ENCODE data around the gene VEZT.

VEZT gene

DNA sequence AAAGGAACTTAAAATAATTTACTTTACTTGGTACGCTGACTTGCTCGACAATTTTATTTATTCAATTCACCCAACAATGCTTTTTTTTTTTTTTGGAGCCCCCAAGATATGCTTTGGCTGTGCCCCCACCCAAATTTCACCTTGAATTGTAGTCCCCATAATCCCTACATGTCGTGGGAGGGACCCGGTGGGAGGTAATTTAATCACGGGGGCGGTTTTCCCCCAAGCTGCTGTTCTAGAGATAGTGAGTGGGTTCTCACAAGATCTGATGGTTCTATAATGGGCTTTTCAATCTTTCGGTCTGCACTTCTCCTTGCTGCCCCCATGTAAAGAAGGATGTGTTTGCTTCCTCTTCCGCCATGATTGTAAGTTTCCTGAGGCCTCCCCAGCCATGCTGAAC lies 10.7 kb upstream of the VEZT start:
- H3K27me3 ChIP-seq (ENCODE audit: control insufficient read depth, insufficient read depth, low read length): no peaks in the 10 kb centered on the region
- H3K4me1 ChIP-seq: no peaks in the 10 kb centered on the region

DNA sequence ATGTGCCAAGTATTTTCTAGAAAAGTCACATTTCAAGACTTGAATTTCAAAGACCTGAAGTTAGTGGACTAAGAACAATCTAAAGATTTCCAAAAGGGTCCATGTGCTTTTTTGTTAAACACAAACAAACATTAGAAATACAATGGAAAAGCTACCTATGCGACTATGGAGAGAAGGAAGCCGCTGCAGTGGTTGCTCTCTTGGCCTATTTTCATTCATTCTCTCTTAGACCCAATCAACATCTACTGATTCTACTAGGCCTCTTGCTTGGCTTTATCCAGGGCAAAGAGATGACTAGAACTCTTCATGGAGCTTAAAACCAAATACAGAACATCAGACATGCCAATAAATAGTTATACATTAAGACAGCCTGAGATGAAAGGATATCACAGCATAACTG lies 10.2 kb upstream of the VEZT start:
- H3K4me3 ChIP-seq (ENCODE audit: low read depth, low read length): no peak overlapping the region
- H2AFZ ChIP-seq: no peak overlapping the region
- H3K4me2 ChIP-seq (ENCODE audit: low read length): no peak overlapping the region
- H3K9ac ChIP-seq: no peak overlapping the region
- no peaks in the 10 kb centered on the region for H3K27me3 ChIP-seq (ENCODE audit: control insufficient read depth, insufficient read depth, low read length)
- no peak overlapping the region for H3K27ac ChIP-seq
- TF ChIP-seq, protein P1, sequence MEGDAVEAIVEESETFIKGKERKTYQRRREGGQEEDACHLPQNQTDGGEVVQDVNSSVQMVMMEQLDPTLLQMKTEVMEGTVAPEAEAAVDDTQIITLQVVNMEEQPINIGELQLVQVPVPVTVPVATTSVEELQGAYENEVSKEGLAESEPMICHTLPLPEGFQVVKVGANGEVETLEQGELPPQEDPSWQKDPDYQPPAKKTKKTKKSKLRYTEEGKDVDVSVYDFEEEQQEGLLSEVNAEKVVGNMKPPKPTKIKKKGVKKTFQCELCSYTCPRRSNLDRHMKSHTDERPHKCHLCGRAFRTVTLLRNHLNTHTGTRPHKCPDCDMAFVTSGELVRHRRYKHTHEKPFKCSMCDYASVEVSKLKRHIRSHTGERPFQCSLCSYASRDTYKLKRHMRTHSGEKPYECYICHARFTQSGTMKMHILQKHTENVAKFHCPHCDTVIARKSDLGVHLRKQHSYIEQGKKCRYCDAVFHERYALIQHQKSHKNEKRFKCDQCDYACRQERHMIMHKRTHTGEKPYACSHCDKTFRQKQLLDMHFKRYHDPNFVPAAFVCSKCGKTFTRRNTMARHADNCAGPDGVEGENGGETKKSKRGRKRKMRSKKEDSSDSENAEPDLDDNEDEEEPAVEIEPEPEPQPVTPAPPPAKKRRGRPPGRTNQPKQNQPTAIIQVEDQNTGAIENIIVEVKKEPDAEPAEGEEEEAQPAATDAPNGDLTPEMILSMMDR (IDR thresholded peaks at IDR 0.05): no peak
- H3K4me1 ChIP-seq: no peaks in the 10 kb centered on the region
- no peaks in the 10 kb centered on the region for H3K36me3 ChIP-seq (ENCODE audit: control insufficient read depth, insufficient read depth, low read length)
- no peaks in the 10 kb centered on the region for H3K9me3 ChIP-seq (ENCODE audit: control insufficient read depth, low read length)
- no peaks in the 10 kb centered on the region for H3K79me2 ChIP-seq

More for the DNA sequence above, 10.7 kb upstream of the VEZT start:
- Histone ChIP-seq H2AFZ (no peak overlapping the region), H3K36me3 (ENCODE audit: control insufficient read depth, insufficient read depth, low read length) (no peaks in the 10 kb centered on the region), H3K9me3 (ENCODE audit: control insufficient read depth, low read length) (no peaks in the 10 kb centered on the region), H3K4me2 (ENCODE audit: low read length) (no peak overlapping the region), H3K4me3 (ENCODE audit: low read depth, low read length) (no peak overlapping the region), H3K9ac (no peak overlapping the region), H3K27ac (no peak overlapping the region), H3K79me2 (no peaks in the 10 kb centered on the region)
- TF ChIP-seq, protein P1 (IDR thresholded peaks at IDR 0.05): no peak

DNA sequence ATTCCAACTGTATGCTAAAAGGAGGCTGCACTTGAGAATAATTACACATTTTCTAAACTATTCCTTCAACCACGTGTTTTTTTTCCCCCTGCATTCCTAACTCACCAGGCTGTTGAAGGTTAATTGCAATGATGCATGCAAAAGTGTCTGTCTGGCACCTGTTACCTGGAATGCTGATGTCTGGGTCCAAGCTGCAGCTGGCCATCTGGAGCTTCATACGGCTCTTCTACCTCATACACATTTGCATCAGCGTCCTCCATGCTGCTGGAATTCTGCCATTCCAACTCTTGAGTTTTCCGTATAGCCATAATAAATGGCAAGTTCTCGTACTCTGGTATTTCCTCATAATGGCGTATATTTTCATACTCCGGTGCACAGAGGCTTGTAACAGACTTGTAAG lies 8.9 kb upstream of the VEZT start:
- H3K79me2 ChIP-seq: no peaks in the 10 kb centered on the region
- no peaks in the 10 kb centered on the region for H3K4me1 ChIP-seq
- TF ChIP-seq, protein P1 (IDR thresholded peaks at IDR 0.05): no peak
- H3K4me2 ChIP-seq (ENCODE audit: low read length): no peak overlapping the region
- no peak overlapping the region for H2AFZ ChIP-seq
- H3K9ac ChIP-seq: no peak overlapping the region
- no peaks in the 10 kb centered on the region for H3K27me3 ChIP-seq (ENCODE audit: control insufficient read depth, insufficient read depth, low read length)
- H3K27ac ChIP-seq: no peak overlapping the region
- no peak overlapping the region for H3K4me3 ChIP-seq (ENCODE audit: low read depth, low read length)
- H3K9me3 ChIP-seq (ENCODE audit: control insufficient read depth, low read length): no peaks in the 10 kb centered on the region
- no peaks in the 10 kb centered on the region for H3K36me3 ChIP-seq (ENCODE audit: control insufficient read depth, insufficient read depth, low read length)

DNA sequence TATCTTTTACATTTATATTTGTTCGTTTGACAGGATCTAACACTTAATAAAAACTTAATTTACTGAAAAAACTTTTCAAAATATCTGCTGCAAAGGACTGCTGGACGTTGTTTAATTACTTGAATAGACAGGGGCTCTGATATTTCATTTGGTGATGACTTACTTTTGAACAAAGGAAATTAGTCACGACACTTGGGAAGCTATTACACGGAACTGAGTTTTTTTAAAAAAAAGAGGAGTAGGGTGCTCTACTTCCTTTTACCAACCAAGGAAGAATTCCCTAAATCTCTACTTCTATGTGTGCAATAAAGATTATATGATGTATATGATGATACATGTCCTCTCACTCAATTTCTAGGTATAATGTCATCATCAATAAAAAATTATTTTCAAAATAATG lies 5.0 kb upstream of the VEZT start:
- TF ChIP-seq, protein P1 (IDR thresholded peaks at IDR 0.05): no peak

DNA sequence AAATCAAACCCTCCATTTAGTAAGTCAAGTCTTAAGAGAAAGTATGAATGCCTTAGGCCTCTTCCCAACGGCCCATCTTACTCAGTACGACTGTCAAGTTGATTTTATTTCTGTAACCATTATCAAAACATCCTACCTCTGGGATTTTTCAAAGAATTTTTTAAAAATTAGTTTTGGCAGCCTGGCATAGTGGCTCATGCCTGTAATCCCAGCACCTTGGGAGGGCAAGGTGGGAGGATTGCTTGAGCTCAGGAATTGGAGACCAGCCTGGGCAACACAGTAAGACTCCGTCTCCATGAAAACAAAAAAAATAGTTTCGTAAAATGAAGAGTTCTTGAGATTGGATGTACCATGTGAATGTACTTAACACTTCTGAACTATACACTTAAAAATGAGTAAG lies 4.5 kb upstream of the VEZT start:
- H3K27me3 ChIP-seq (ENCODE audit: control insufficient read depth, insufficient read depth, low read length): no peaks in the 10 kb centered on the region
- no peaks in the 10 kb centered on the region for H3K36me3 ChIP-seq (ENCODE audit: control insufficient read depth, insufficient read depth, low read length)
- H3K9ac ChIP-seq: no peak overlapping the region
- H2AFZ ChIP-seq: no peak overlapping the region
- no peaks in the 10 kb centered on the region for H3K9me3 ChIP-seq (ENCODE audit: control insufficient read depth, low read length)
- H3K4me3 ChIP-seq (ENCODE audit: low read depth, low read length): no peak overlapping the region
- no peak overlapping the region for H3K27ac ChIP-seq
- H3K4me2 ChIP-seq (ENCODE audit: low read length): no peak overlapping the region
- TF ChIP-seq, protein P1 (IDR thresholded peaks at IDR 0.05): no peak
- no peaks in the 10 kb centered on the region for H3K79me2 ChIP-seq
- H3K4me1 ChIP-seq: peaks cover 8% of the 10 kb centered on the region

More for the DNA sequence above, 5.0 kb upstream of the VEZT start:
- Histone ChIP-seq H3K4me3 (ENCODE audit: low read depth, low read length) (no peak overlapping the region), H3K27me3 (ENCODE audit: control insufficient read depth, insufficient read depth, low read length) (no peaks in the 10 kb centered on the region), H3K4me2 (ENCODE audit: low read length) (no peak overlapping the region), H3K9ac (no peak overlapping the region), H3K9me3 (ENCODE audit: control insufficient read depth, low read length) (no peaks in the 10 kb centered on the region), H3K36me3 (ENCODE audit: control insufficient read depth, insufficient read depth, low read length) (no peaks in the 10 kb centered on the region), H3K27ac (no peak overlapping the region), H2AFZ (no peak overlapping the region), H3K4me1 (peaks cover 8% of the 10 kb centered on the region), H3K79me2 (no peaks in the 10 kb centered on the region)

All from parathyroid adenoma (tissue), 2 donors.